MM.1S (cell line): ENCODE measurements around the gene COL8A2.

Source experiments
- DNase-seq: peaks from one replicate; pipeline ENCODE4 v3.0.0-alpha.2; 2015
- H2AFZ ChIP-seq: fragments of 300-600 bp; sonication (generic); 2 replicates; pipeline ENCODE4 v1.6.0; 2016; ENCODE audit warnings: antibody characterized with exemption, low read length
- H3F3A ChIP-seq: fragments of 300-600 bp; sonication (generic); 2 replicates; pipeline ENCODE4 v1.6.1; 2016; ENCODE audit warnings: mild to moderate bottlenecking, antibody characterized with exemption, low read length, moderate library complexity, mixed read lengths; ENCODE audit not compliant: insufficient read depth
- H3K27ac ChIP-seq: fragments of 300-600 bp; sonication (generic); 2 replicates; pipeline ENCODE4 v1.5.1; 2016; ENCODE audit warnings: mild to moderate bottlenecking, low read length
- H3K27me3 ChIP-seq: fragments of 300-600 bp; sonication (generic); replicated peaks from 2 replicates; pipeline ENCODE4 v1.6.0; 2016; ENCODE audit warnings: low read length; ENCODE audit not compliant: insufficient read depth
- H3K36me3 ChIP-seq: fragments of 300-600 bp; sonication (generic); replicated peaks from 2 replicates; pipeline ENCODE4 v1.6.1; 2016; ENCODE audit warnings: mild to moderate bottlenecking, low read length, mixed read lengths; ENCODE audit not compliant: insufficient read depth
- H3K4me1 ChIP-seq: fragments of 300-600 bp; sonication (generic); 2 replicates; pipeline ENCODE4 v1.6.1; 2016; ENCODE audit warnings: low read length, mixed read lengths
- H3K4me2 ChIP-seq: fragments of 300-600 bp; sonication (generic); 2 replicates; pipeline ENCODE4 v1.6.0; 2016; ENCODE audit warnings: low read depth, low read length
- H3K4me3 ChIP-seq: fragments of 300-600 bp; sonication (generic); 2 replicates; pipeline ENCODE4 v1.5.1; 2016; ENCODE audit warnings: low read length, mixed read lengths
- H3K79me2 ChIP-seq: fragments of 300-600 bp; sonication (generic); 2 replicates; pipeline ENCODE4 v1.6.1; 2016; ENCODE audit warnings: mixed run types, low read length, mixed read lengths
- H3K9ac ChIP-seq: fragments of 300-600 bp; sonication (generic); 2 replicates; pipeline ENCODE4 v1.6.1; 2016; ENCODE audit warnings: low read length, mixed read lengths
- H3K9me2 ChIP-seq: fragments of 300-600 bp; sonication (generic); replicated peaks from 2 replicates; pipeline ENCODE4 v1.6.1; 2016; ENCODE audit warnings: mild to moderate bottlenecking, low read length, mixed read lengths; ENCODE audit not compliant: insufficient read depth
- H3K9me3 ChIP-seq: fragments of 300-600 bp; sonication (generic); replicated peaks from 2 replicates; pipeline ENCODE4 v1.6.1; 2016; ENCODE audit warnings: mild to moderate bottlenecking, low read length, mixed read lengths; ENCODE audit not compliant: insufficient read depth
- H4K20me1 ChIP-seq: fragments of 300-600 bp; sonication (generic); 2 replicates; pipeline ENCODE4 v1.6.1; 2016; ENCODE audit warnings: mild to moderate bottlenecking, low read length, moderate library complexity, mixed read lengths; ENCODE audit not compliant: insufficient read depth
- EZH2 ChIP-seq: fragments of 300-600 bp; sonication (generic); optimal IDR thresholded peaks from 2 replicates; pipeline ENCODE3; 2017; ENCODE audit warnings: low read depth, mild to moderate bottlenecking, antibody characterized with exemption, low read length, mixed read lengths
- EZH2phosphoT487 ChIP-seq: fragments of 300-600 bp; sonication (generic); IDR thresholded peaks from 2 replicates; pipeline ENCODE4 v1.6.1; 2018; ENCODE audit warnings: antibody characterized with exemption, low read length
- TF ChIP-seq, protein P1 (sequence below): fragments of 300-600 bp; sonication (generic); IDR thresholded peaks from 2 replicates; pipeline ENCODE4 v1.5.1; 2016; ENCODE audit warnings: antibody characterized with exemption, low read length, mixed read lengths

Gene COL8A2

DNA sequence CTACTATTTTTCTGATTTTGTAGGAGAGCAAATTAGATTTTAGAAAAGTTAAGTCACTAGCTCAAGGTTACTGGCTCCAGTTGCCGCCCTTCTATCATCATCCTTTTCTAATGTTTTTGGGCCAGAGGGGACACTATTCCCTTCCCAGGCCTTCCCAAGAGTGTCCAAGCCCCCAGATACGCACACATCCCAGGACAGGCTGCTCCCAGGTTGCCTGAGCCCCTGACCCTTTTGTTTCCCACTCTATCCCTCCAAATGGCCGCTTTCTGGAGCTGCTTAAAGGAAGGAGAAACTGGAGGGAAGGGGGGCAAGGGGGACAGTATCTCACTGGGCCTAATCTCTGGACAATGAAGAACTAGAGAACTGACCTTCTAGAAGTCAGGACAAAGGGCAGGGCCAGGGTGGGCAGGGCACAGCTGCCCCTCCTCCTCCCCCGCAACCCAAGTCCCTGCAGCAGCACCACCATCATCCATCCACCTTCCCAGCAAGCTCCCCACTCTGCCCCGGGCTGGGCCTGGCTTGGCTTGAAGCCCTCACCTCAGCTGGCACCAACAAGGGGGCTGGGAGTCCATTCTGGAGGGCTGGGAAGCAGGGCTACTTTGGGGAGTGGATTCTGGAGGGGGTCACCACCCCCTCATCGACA is 29.9 kb upstream of the COL8A2 start:
- no peak for DNase-seq
- Histone ChIP-seq H3K27me3 (no peaks in the 10 kb centered on the region), H3K4me2 (peak overlapping the region; percentile 99), H3K9me2 (no peaks in the 10 kb centered on the region), H2AFZ (peak overlapping the region; percentile 55), H3K9me3 (no peaks in the 10 kb centered on the region), H4K20me1 (no peaks in the 10 kb centered on the region), H3K9ac (peak overlapping the region; percentile 91), H3K4me3 (peak overlapping the region; percentile 89), H3F3A (peaks cover 26% of the 10 kb centered on the region), H3K36me3 (no peaks in the 10 kb centered on the region), H3K4me1 (peaks cover 41% of the 10 kb centered on the region), H3K79me2 (peaks cover 45% of the 10 kb centered on the region), H3K27ac (peak overlapping the region; percentile 63; the same call in 1 of the 2 replicates)
- no peak for TF ChIP-seq EZH2phosphoT487
- TF ChIP-seq EZH2, result no peak
- TF ChIP-seq, protein P1, sequence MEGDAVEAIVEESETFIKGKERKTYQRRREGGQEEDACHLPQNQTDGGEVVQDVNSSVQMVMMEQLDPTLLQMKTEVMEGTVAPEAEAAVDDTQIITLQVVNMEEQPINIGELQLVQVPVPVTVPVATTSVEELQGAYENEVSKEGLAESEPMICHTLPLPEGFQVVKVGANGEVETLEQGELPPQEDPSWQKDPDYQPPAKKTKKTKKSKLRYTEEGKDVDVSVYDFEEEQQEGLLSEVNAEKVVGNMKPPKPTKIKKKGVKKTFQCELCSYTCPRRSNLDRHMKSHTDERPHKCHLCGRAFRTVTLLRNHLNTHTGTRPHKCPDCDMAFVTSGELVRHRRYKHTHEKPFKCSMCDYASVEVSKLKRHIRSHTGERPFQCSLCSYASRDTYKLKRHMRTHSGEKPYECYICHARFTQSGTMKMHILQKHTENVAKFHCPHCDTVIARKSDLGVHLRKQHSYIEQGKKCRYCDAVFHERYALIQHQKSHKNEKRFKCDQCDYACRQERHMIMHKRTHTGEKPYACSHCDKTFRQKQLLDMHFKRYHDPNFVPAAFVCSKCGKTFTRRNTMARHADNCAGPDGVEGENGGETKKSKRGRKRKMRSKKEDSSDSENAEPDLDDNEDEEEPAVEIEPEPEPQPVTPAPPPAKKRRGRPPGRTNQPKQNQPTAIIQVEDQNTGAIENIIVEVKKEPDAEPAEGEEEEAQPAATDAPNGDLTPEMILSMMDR, result no peak

DNA sequence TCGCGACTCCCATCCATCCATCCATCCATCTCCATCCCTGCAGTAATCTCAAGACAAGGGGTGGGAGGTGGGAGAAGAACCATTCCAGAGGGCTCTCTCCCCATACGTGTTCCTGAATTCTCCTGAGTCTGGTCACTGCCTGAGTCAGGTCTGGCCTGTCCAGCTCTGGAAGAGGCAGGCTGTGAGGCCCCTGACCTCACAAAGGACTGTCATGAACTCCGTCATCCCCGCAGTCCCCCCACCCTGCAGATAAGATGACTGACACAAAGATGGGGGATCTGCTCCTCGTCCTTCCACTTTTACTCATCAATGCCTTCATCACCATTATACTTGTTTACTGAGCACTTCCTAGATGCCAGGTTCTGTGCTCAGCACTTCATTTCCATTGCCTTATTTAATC is 29.3 kb upstream of the COL8A2 start:
- Histone ChIP-seq H3K36me3 (no peaks in the 10 kb centered on the region), H3K4me2 (no peak overlapping the region), H3K4me1 (peaks cover 37% of the 10 kb centered on the region), H3K79me2 (peaks cover 40% of the 10 kb centered on the region), H3K4me3 (no peak overlapping the region), H3K27me3 (no peaks in the 10 kb centered on the region), H3K9ac (no peak overlapping the region), H3K9me3 (no peaks in the 10 kb centered on the region), H3K9me2 (no peaks in the 10 kb centered on the region), H2AFZ (no peak overlapping the region), H4K20me1 (no peaks in the 10 kb centered on the region), H3K27ac (no peak overlapping the region), H3F3A (peaks cover 24% of the 10 kb centered on the region)
- TF ChIP-seq, protein P1, result no peak
- TF ChIP-seq EZH2 (no peak), EZH2phosphoT487 (no peak)
- DNase-seq, result no peak

DNA sequence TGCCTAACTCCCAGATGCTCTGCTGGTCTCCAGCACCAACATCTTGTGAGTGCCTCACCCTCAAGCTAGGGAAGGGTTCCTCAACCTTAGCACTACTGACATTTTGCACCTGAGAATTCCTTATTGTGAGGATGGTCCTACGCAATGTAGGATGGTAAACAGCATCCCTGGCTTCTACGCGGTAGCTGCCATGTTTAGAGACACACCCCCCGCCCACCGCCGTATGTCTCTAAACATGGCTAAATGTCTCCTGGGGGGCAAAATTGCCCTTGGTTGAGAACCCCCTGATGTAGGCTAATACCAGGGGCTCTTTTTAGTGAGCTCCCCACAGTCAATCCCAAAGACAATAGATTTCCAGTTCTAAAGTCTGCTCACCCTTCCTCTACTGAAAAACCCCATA is 28.5 kb upstream of the COL8A2 start:
- Histone ChIP-seq H4K20me1 (no peaks in the 10 kb centered on the region), H3K36me3 (no peaks in the 10 kb centered on the region), H3K27ac (no peak overlapping the region), H2AFZ (no peak overlapping the region), H3K9me2 (no peaks in the 10 kb centered on the region), H3K79me2 (peaks cover 40% of the 10 kb centered on the region), H3K9ac (no peak overlapping the region), H3K4me1 (peaks cover 34% of the 10 kb centered on the region), H3K4me3 (no peak overlapping the region), H3K27me3 (no peaks in the 10 kb centered on the region), H3K4me2 (no peak overlapping the region), H3F3A (peaks cover 23% of the 10 kb centered on the region), H3K9me3 (no peaks in the 10 kb centered on the region)
- TF ChIP-seq EZH2, result no peak
- no peak for DNase-seq

DNA sequence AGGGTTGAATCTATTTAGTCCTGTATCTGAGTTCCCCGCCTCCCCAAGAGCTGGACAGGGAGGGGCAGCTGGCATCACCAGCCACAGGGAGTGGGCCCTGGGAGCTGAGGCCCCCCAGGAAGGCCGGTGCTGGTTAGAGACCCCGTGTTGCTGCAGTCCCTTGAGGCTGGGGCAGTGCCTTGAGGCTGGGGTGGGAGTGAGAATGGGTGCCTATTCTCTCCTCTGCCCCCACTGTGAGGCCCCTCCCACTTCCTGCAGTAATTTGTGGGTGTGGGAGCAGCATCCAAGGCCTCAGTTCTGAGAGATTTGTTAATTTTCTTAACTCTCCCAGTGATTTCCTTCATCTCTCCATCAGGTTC is 26.8 kb upstream of the COL8A2 start:
- Histone ChIP-seq H3K4me3 (no peak overlapping the region), H4K20me1 (no peaks in the 10 kb centered on the region), H3K79me2 (peaks cover 40% of the 10 kb centered on the region), H3K9ac (no peak overlapping the region; the same call in 1 of the 2 replicates), H3K27ac (peak overlapping the region; percentile 34; the same call in 1 of the 2 replicates), H3K9me2 (no peaks in the 10 kb centered on the region), H3K4me2 (peak overlapping the region; percentile 91), H3F3A (peaks cover 23% of the 10 kb centered on the region), H3K9me3 (no peaks in the 10 kb centered on the region), H2AFZ (peak overlapping the region; percentile 17), H3K36me3 (no peaks in the 10 kb centered on the region), H3K4me1 (peaks cover 22% of the 10 kb centered on the region), H3K27me3 (no peaks in the 10 kb centered on the region)
- DNase-seq, result peak; percentile 24
- TF ChIP-seq, protein P1, result no peak
- no peak for TF ChIP-seq EZH2
